ENCODE measurements around the gene ARHGAP15.

DNA sequence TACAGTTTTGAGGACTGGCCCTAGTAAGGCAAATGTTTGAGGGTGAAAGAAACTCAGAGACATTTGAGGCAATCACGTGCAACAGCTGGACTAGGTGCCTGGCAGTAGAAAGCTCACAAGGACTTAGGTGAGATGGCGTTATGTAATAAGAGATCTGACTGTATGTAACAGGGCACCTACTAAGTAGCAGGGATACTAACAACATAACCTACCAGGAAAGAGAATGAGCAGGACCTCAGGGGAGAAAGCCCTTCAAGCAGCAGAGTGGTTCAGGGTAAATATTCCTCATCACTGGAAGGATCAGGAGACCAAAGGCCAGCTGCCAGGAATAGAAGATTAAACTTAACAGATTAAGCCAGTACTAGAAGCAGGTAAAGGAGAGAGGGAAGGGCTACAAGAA is 53.4 kb downstream of the ARHGAP15 start:
- TF ChIP-seq POLR2A (IDR thresholded peaks at IDR 0.05): no peak
- TF ChIP-seq, protein P1, sequence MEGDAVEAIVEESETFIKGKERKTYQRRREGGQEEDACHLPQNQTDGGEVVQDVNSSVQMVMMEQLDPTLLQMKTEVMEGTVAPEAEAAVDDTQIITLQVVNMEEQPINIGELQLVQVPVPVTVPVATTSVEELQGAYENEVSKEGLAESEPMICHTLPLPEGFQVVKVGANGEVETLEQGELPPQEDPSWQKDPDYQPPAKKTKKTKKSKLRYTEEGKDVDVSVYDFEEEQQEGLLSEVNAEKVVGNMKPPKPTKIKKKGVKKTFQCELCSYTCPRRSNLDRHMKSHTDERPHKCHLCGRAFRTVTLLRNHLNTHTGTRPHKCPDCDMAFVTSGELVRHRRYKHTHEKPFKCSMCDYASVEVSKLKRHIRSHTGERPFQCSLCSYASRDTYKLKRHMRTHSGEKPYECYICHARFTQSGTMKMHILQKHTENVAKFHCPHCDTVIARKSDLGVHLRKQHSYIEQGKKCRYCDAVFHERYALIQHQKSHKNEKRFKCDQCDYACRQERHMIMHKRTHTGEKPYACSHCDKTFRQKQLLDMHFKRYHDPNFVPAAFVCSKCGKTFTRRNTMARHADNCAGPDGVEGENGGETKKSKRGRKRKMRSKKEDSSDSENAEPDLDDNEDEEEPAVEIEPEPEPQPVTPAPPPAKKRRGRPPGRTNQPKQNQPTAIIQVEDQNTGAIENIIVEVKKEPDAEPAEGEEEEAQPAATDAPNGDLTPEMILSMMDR (IDR thresholded peaks at IDR 0.05): no peak

Data from vagina (tissue), 2 donors.